Measurements from ENCODE around the gene ATP10A.

Gene ATP10A

DNA sequence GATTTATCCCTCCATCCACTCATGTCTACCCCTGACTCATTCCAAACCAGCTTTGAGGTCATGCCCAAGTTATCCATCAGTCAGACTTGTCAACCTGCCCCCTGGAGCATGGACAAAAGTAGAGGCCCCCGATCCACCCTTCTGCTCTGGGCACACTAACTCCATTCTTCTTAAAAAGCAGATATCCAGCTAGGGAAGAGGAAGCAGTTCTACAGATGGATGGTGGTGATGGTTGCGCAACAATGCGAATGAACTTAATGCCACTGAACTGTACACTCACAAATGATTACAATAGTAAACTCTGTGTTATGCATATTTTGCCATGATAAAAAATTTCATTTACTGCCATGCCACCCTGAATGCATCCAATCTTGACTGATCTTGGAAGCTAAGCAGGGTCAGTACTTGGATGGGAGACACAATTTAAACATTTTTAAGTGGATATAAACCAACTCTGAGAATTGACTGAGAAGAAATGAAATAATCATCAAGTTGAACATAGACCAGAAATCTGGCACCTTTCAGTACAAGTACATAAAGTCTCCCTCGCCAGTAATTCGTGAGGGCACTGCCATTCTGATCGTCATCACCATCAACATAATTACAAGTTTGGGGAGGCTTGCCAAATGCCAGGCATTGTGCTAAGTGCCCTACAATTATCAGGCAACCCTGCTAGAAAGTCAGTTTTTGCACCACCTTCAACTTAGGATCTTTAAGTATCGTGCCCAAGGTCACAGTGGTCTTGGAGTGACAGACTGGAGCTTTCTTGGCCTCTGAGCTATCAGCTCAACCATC is 124.8 kb downstream of the ATP10A start:
- no peak for DNase-seq (ENCODE audit: low read depth)

- no peak for DNase-seq (ENCODE audit: low read depth)
These were observed 125.9 kb downstream of the ATP10A start for GRCh38 chr15:25737218-25737643.

GRCh38 chr15:25736461-25736860 is 126.7 kb downstream of the ATP10A start:
- no peak for DNase-seq (ENCODE audit: low read depth)

DNA sequence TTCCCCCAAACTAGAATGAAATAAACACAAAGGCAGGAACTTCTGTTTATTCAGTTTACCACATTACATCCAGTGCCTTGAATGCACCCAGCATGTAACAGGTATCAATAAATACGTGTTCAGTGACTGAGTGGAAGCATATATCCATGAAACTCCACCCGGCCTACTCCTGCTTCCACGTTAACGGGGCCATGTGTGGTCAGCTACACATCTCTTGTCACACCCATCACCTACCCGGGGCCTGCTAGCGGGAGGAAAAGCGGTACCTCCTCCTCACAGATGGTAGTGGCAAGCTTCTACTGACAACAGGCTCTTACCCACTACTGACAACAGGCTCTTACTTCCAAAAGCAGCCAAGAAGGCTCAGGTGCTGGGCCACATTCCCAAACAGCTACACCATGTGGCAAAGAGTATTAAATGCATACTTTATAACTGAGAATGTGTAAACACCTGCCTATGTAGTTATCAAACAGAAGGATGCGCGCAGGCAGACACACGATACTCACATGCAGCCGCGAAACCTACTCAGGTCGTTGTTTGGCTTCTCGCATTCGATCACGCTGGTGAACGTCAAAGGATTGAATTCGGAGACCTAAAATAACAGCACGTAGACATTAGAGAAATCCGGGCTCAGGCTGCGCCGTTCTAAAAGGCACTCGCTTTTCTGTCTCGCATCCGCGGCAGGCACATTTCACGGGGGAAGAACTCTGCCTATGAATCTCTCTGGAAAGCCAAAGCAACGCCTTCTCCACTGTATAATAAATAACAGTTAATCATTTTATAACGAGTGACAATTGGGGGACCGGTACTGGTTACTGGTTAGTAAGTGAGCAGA is 127.4 kb downstream of the ATP10A start:
- no peak for DNase-seq (ENCODE audit: low read depth)

DNA sequence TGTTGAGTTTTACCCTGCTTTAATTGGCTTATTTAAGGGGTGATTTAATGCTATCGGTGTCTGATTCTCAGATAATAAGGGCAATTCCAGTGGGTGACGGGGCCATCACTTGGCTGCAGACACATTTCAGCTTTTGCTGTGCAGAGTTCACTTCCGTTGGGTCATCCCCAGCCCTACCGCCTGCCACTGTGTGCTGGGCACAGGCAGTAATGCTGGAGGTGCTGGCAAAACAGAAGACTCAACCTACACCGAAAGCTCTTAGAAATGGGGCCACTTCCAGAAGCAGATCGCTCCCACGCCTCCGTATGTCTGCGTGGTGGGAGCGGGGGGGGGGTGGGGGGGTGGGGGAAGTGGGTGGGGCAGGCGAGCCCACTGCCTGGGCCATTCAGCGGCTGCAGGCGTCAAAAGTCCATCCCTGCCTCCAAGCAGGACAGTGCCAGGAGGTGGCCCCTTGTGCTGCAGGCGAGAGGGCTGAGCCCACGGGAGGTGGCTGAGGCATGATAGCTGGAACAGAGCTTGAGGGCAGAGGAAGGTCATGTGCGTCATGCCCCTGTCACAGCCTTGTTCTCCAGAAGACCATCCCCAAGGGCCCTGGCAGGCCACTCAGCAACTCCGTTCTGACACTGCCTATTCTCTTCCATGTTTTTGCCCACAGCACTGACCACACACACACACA is 128.3 kb downstream of the ATP10A start:
- no peak for DNase-seq (ENCODE audit: low read depth)

GRCh38 chr15:25733856-25734679 is 129.1 kb downstream of the ATP10A start:
- DNase-seq (ENCODE audit: low read depth): no peak

- DNase-seq (ENCODE audit: low read depth): no peak
These were observed 129.9 kb downstream of the ATP10A start for GRCh38 chr15:25733036-25733855.

- no peak for DNase-seq (ENCODE audit: low read depth)
These were observed 130.9 kb downstream of the ATP10A start for GRCh38 chr15:25732191-25732590.

GRCh38 chr15:25731411-25731810 is 131.7 kb downstream of the ATP10A start:
- DNase-seq (ENCODE audit: low read depth): no peak

GRCh38 chr15:25730918-25731317 is 132.2 kb downstream of the ATP10A start:
- no peak for DNase-seq (ENCODE audit: low read depth)

- no peak for DNase-seq (ENCODE audit: low read depth)
These were observed 134.3 kb downstream of the ATP10A start for GRCh38 chr15:25728816-25729215.

DNA sequence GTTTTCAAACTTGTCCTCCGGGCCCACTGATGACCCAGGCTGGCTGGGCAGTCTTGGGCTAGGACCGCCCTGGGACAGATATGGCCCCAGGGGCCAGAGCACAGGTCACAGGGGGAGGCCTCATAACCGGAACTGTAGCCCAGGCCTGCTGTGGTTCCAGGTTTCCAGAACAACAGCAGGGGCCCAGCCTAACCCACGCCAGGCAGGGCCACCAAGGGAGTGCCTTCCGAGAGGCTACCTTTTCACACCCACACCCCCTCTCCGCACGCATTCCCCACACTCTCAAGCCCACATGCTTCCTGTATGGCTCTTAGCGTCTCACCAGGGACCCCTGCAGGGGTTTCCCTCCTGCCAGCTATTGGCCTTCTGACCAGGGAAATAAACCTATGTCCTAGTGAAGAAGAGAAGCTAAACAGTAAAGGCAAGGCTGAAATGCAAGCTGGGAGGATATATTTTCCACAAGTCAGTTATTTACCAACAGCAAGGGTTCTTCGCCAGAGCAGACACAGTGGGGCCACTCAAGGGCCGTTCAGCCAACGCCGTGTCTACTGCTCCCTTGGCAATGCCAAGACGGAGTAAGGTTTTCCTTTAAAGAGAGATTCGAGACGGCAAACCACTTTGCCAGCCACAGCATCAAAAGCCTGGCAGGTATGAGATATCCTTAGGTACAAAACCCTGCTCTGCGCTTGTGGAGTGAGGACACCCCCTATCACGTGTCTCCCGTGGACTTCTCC is 135.1 kb downstream of the ATP10A start:
- no peak for DNase-seq (ENCODE audit: low read depth)

GRCh38 chr15:25727116-25727515 is 136.0 kb downstream of the ATP10A start:
- no peak for DNase-seq (ENCODE audit: low read depth)

GRCh38 chr15:25725758-25726157 is 137.4 kb downstream of the ATP10A start:
- no peak for DNase-seq (ENCODE audit: low read depth)

DNA sequence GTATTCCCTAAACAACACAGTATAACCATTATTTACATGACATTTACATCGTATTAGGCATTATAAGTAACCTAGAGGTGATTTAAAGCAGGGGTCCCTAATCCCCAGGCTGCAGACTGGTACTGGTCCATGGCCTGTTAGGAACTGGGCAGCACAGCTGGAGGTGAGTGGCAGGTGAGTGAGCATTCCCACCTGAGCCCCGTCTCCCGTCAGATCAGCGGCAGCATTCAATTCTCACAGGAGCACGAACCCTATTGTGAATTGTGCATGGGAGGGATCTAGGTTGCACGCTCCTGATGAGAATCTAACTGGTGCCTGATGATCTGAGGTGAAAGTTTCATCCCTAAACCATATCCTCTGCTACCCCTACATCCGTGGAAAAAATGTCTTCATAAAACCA is 138.2 kb downstream of the ATP10A start:
- no peak for DNase-seq (ENCODE audit: low read depth)

DNA sequence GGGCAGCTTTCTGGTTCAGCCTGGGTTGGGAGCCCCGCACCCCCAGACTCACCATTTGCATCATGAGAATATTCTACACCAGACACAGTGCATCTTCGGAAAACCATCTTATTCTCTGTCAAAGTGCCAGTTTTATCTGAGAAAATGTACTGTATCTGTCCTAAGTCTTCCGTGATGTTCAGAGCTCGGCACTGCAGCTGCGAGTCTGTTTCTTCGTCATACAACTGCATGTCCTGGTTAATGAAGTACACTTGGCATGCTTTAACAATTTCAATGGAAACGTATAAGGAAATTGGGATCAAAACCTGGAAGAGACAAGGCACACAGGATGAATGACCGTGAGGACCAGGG is 141.5 kb downstream of the ATP10A start:
- DNase-seq (ENCODE audit: low read depth): no peak

DNA sequence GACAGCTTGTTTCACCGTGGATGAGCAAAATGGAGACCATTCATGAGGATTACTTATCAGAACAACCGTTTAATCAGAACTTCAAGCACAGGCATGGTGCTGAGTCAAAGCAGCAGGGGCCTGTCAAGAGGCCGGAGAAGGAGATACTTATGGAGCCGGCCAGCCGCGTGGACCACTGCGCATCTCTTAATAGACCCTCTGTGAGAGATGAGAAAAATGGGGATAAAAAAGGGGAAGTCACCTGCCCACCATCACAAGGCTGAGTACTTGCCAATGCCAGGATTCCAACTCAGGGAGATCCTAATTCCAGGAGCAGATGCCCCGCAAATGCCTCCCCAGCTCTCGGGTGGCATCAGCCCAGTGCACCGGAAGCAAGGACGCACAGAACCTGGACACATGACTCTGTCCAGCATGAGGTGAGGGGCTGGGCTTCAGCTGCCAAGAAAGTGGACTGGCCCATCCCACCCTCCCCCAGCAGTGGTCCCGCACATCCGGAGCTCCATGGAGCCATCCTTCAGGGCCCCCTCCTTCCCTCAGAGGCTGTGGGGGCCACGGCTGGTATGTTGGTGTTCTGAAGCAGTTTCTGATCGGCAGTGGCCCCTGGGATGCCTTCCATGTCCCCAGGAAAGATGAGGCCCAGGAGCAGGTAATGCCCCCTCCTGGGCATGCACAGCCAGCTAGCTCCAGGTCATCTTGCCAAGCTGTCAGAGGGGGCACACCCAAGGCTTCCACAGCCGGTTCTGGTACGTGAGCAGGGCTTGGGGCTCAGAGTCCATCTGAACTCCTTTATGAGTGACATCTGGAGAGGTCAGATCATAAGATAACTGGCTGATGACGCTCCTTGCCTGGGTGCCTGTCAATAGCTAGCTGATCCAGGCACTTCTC is 143.8 kb downstream of the ATP10A start:
- DNase-seq (ENCODE audit: low read depth): no peak

GRCh38 chr15:25718597-25718996 is 144.5 kb downstream of the ATP10A start:
- DNase-seq (ENCODE audit: low read depth): no peak

DNA sequence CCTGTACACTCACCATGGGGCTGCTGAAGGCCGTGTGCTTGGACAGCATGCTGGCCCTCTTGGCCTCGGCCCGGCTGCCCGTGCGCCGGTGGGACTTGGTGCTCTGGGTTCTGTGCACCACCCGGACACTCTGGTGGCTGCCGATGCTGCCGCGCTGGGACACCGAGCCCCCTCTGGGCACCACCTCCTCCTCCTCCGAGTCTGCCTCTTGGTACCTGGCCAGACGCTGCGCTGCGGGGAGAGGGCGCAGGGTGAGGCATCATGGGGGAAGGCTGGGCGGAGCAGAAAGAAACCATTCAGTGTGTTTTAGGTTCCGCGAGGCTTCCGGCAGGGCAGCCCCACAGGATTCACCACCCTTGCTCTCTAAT is 145.0 kb downstream of the ATP10A start:
- no peak for DNase-seq (ENCODE audit: low read depth)
